Retinal pigment epithelial cell (primary cell): ENCODE data around the gene TRIM15.
"Not testable (repeated sequence)": the region's sequence is repeated elsewhere in the genome, so short reads cannot be mapped to it uniquely, and the experiment has no call there.

Source experiments
- DNase-seq: peaks from one replicate; pipeline ENCODE4 v3.0.0-alpha.2; 2010; ENCODE audit warnings: low read depth
- H3K4me3 ChIP-seq: 2 replicates; pipeline ENCODE4 v1.5.1; 2011; ENCODE audit warnings: mild to moderate bottlenecking, low read length, control low read depth, moderate library complexity
- TF ChIP-seq, protein P1 (sequence below): conservative IDR thresholded peaks from 2 replicates; pipeline ENCODE4 v1.5.1; 2011; ENCODE audit warnings: low read depth, low read length, control low read depth, inconsistent platforms

The TRIM15 gene

DNA sequence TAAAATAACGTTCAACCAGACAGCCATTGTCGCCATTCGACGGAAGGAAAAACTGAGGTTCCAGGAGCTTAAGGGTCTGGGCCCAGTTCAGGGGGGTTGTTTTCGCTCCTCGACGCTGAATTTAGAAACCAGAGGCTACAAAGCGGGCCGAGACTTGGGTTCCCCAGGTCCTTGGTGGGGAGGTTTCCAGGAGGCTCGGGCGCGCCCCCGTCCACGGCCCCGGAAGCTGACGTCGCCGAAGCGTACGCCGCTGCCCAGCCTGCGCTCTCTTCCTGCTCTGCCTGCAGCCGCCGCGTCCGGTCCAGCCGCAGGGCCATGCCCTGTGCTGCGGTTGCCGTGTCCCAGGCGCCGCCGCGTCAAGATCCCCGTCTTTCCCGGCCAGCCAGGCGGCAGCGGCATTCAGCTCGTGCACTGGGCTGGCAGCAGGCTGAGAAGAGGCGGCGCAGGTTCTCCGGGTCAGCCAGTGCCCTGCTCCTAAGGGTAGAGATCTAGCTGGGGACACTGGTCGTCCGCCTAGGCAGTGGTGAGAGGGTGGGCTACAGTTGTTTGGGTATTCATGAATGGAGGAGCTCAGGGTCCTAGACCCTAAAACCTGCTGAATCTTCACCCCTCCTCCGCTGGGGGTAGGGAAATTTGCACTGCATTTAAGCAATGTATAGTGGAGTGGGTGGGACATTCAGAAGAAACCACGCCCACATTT lies 50.8 kb downstream of the TRIM15 start:
- H3K4me3 ChIP-seq = peak overlapping the region; percentile 98
- no peak for DNase-seq
- TF ChIP-seq, protein P1, sequence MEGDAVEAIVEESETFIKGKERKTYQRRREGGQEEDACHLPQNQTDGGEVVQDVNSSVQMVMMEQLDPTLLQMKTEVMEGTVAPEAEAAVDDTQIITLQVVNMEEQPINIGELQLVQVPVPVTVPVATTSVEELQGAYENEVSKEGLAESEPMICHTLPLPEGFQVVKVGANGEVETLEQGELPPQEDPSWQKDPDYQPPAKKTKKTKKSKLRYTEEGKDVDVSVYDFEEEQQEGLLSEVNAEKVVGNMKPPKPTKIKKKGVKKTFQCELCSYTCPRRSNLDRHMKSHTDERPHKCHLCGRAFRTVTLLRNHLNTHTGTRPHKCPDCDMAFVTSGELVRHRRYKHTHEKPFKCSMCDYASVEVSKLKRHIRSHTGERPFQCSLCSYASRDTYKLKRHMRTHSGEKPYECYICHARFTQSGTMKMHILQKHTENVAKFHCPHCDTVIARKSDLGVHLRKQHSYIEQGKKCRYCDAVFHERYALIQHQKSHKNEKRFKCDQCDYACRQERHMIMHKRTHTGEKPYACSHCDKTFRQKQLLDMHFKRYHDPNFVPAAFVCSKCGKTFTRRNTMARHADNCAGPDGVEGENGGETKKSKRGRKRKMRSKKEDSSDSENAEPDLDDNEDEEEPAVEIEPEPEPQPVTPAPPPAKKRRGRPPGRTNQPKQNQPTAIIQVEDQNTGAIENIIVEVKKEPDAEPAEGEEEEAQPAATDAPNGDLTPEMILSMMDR = no peak

DNA sequence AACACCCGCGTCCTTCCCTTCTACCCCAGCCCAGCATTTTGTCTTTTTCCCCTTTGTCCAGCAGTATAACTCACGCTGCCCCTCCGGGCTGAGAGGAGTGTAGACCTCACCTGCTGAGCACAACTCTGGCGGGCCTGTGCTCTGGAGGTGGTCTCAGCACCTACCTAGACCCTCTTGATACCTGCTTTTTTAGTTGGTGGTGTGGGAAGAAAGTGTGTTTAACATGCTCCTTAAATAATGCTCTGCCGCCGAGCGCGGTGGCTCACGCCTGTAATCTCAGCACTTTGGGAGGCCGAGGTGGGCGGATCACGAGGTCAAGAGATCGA lies 51.3 kb downstream of the TRIM15 start:
- TF ChIP-seq, protein P1 = no peak
- peak overlapping the region; percentile 98 for H3K4me3 ChIP-seq
- no peak for DNase-seq

DNA sequence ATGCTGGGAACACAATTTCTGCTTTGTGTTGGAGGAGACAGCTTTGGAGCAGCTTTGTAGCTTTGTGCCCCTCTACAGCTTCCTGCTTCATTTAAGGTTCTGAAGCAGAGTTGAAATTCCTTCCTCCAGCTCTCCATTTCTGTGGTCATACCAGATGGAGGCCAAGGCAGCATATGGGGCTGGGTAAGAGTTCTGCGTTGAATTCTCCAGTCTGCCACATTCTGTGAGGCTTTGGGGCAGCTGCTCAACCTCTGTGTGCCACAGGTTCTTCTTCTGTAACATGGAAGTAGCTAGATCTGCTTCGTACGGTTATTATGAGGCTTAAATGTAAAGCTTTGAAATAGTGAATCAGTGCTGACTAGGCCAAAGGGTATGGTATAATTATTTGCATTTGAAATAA lies 52.8 kb downstream of the TRIM15 start:
- DNase-seq = no peak
- TF ChIP-seq, protein P1 = no peak
- no peak overlapping the region for H3K4me3 ChIP-seq

- DNase-seq = no peak
- no peak overlapping the region for H3K4me3 ChIP-seq
- TF ChIP-seq, protein P1 = peak; percentile 95
Observed at GRCh38 chr6:30219244-30219643, 55.9 kb downstream of the TRIM15 start.

GRCh38 chr6:30221395-30221794 lies 58.0 kb downstream of the TRIM15 start:
- not testable (repeated sequence) for H3K4me3 ChIP-seq, DNase-seq

- not testable (repeated sequence) for DNase-seq, H3K4me3 ChIP-seq
Observed at GRCh38 chr6:30221956-30222355, 58.6 kb downstream of the TRIM15 start.
